HepG2 (cell line): ENCODE data around the gene OST4. TPM values are rescaled to one million over a fixed set of nuclear protein-coding genes. Genes with fewer than 3 reads are reported as not detected.

Experiments used
- HOXA3 ChIP-seq: sonication (generic); formaldehyde crosslinking; IDR thresholded peaks from 2 replicates; pipeline ENCODE4 v1.5.0; 2020; ENCODE audit warnings: missing genetic modification reagents
- JUNB ChIP-seq: sonication (generic); formaldehyde crosslinking; IDR thresholded peaks from 2 replicates; pipeline ENCODE4 v1.8.0; 2022; ENCODE audit warnings: missing genetic modification reagents, mild to moderate bottlenecking, borderline replicate concordance
- MAZ ChIP-seq, 2 experiments: sonication (generic) in 1 of 2; formaldehyde crosslinking in 1 of 2; IDR thresholded peaks; 2 replicates each; pipeline versions ENCODE4 v1.5.0 to v1.6.1; 2012 to 2020; ENCODE audit warnings: low read depth in 2 of 2, mild to moderate bottlenecking in 2 of 2, borderline replicate concordance in 1 of 2, improper control_type of control experiment in 1 of 2, low read length in 1 of 2, missing genetic modification reagents in 1 of 2, moderate library complexity in 1 of 2
- MEIS1 ChIP-seq: sonication (generic); formaldehyde crosslinking; IDR thresholded peaks from 2 replicates; pipeline ENCODE4 v1.9.0; 2021; ENCODE audit warnings: mild to moderate bottlenecking, missing genetic modification reagents, moderate library complexity, borderline replicate concordance
- PHF20 ChIP-seq: sonication (generic); formaldehyde crosslinking; IDR thresholded peaks from 2 replicates; pipeline ENCODE4 v1.5.0; 2020; ENCODE audit warnings: mild to moderate bottlenecking, missing genetic modification reagents
- RARG ChIP-seq: sonication (generic); formaldehyde crosslinking; IDR thresholded peaks from 2 replicates; pipeline ENCODE4 v1.4.0; 2020; ENCODE audit warnings: low read depth, mild to moderate bottlenecking, missing genetic modification reagents
- SALL1 ChIP-seq: sonication (generic); formaldehyde crosslinking; IDR thresholded peaks from 2 replicates; pipeline ENCODE4 v1.8.0; 2022; ENCODE audit warnings: mild to moderate bottlenecking, missing genetic modification reagents
- SIX4 ChIP-seq: sonication (generic); formaldehyde crosslinking; IDR thresholded peaks from 2 replicates; pipeline ENCODE4 v1.4.0; 2020; ENCODE audit warnings: missing genetic modification reagents
- SMC3 ChIP-seq: IDR thresholded peaks from 2 replicates; pipeline ENCODE4 v1.6.1; 2011; ENCODE audit warnings: low read length, improper control_type of control experiment
- SRSF1 ChIP-seq: fragments of 200-400 bp; formaldehyde crosslinking; optimal IDR thresholded peaks from 2 replicates; pipeline ENCODE3; 2017; ENCODE audit warnings: mild to moderate bottlenecking, low read depth, low read length, moderate library complexity
- ZMAT3 ChIP-seq: sonication (generic); formaldehyde crosslinking; conservative IDR thresholded peaks from 2 replicates; pipeline ENCODE4 v1.7.0; 2021; ENCODE audit warnings: missing genetic modification reagents
- ZNF263 ChIP-seq: sonication (generic); formaldehyde crosslinking; IDR thresholded peaks from 2 replicates; pipeline ENCODE4 v1.4.0; 2020; ENCODE audit warnings: missing genetic modification reagents
- ZNF850 ChIP-seq: sonication (generic); formaldehyde crosslinking; conservative IDR thresholded peaks from 2 replicates; pipeline ENCODE4 v1.9.0; 2021; ENCODE audit warnings: mild to moderate bottlenecking, missing genetic modification reagents
- polyA plus RNA-seq, 8 experiments: library from polyadenylated mRNA; depleted of rRNA in 3 of 8; stranded (reverse) in 7 of 8; unstranded in 1 of 8; fragments of >200 nt; fragmentation: Illumina TruSeq in 4 of 8; extraction: Trizol in 4 of 8; gene quantifications; 2 replicates each; pipeline versions ENCODE4 v1.2.1 to v1.2.3, GENCODE V29; 2011 to 2016; ENCODE audit warnings: low read depth in 4 of 8, missing spikeins in 1 of 8, mixed read lengths in 1 of 8; ENCODE audit not compliant: insufficient read depth in 1 of 8
- total RNA-seq, 5 experiments: library from RNA; depleted of rRNA; stranded (reverse); fragments of >200 nt; fragmentation: Illumina TruSeq; extraction: Trizol; gene quantifications; 2 replicates each; pipeline ENCODE4 v1.2.3, GENCODE V29; 2016; ENCODE audit warnings: low read depth in 1 of 5
- TF ChIP-seq, protein P1 (sequence below): sonication (generic); formaldehyde crosslinking; IDR thresholded peaks from 2 replicates; pipeline ENCODE4 v1.8.1; 2023; ENCODE audit warnings: missing genetic modification reagents, inconsistent platforms, borderline replicate concordance
- TF ChIP-seq, protein P2 (sequence below): sonication (generic); formaldehyde crosslinking; IDR thresholded peaks from 2 replicates; pipeline ENCODE4 v1.4.0; 2020; ENCODE audit warnings: missing genetic modification reagents
- TF ChIP-seq, protein P3 (sequence below): sonication (generic); formaldehyde crosslinking; IDR thresholded peaks from 2 replicates; pipeline ENCODE4 v1.5.0; 2020; ENCODE audit warnings: missing genetic modification reagents
- TF ChIP-seq, protein P4 (sequence below): sonication (generic); formaldehyde crosslinking; IDR thresholded peaks from 2 replicates; pipeline ENCODE4 v1.4.0; 2020; ENCODE audit warnings: low read depth, missing genetic modification reagents

Gene OST4
- total and polyA plus RNA-seq, 2 of the 13 experiments (the other 11 are each of a cell fraction or from before 2014, with no cell fraction given) = 498 to 584 TPM

DNA sequence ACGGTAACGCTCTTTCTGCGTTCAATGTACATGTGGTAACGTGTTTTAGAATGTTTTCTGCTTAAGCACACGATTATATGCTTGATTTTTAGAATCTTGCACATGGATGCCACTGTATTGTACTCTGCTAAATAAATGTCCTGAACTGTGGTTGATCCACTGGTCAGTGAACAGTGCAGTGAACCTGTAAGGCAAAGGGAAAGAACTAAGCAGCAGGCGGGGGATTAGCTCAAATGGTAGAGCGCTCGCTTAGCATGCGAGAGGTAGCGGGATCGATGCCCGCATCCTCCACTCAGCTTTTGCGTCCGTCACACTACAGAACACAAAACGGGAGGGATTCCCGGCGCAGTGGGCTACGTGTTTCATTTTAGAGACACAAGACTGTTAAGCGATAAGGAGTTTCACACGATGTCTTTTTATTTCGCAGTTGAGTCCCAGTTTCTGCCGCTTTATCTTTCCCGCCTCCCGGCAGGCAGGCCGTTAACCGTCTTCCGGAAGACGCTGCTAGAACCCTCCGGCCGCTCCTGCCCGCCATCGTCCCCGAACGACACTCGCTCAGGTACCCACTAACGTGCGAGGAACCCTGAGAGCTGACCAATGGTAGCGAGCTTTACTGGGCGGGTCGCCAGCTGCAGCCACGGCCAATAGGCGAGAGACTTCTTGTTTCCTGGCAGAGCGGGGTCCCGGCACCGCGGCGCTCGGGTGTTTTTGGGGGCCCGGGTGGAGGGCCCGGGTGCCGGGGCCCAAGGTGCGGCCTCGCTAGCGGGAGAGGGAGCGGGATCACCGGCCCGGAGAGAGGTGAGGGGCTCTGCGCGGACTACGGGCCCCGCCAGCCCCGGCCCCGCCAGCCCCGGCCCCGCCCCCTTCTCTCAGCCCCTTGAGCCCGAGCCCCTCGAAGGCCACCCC lies 20.2 kb downstream of the OST4 start, which contains the start of gene AGBL5 (continued):
- TF ChIP-seq SMC3 = no peak
- TF ChIP-seq, protein P1, sequence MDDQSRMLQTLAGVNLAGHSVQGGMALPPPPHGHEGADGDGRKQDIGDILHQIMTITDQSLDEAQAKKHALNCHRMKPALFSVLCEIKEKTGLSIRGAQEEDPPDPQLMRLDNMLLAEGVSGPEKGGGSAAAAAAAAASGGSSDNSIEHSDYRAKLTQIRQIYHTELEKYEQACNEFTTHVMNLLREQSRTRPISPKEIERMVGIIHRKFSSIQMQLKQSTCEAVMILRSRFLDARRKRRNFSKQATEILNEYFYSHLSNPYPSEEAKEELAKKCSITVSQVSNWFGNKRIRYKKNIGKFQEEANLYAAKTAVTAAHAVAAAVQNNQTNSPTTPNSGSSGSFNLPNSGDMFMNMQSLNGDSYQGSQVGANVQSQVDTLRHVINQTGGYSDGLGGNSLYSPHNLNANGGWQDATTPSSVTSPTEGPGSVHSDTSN (CRISPR knock-in tag) = peak; percentile 92
- peak; percentile 85; the same call in 1 of the 2 replicates for TF ChIP-seq JUNB (CRISPR knock-in tag)
- TF ChIP-seq ZNF850 (CRISPR knock-in tag) = no peak
- peak; percentile 62 for TF ChIP-seq ZNF263 (CRISPR knock-in tag)
- TF ChIP-seq, protein P2, sequence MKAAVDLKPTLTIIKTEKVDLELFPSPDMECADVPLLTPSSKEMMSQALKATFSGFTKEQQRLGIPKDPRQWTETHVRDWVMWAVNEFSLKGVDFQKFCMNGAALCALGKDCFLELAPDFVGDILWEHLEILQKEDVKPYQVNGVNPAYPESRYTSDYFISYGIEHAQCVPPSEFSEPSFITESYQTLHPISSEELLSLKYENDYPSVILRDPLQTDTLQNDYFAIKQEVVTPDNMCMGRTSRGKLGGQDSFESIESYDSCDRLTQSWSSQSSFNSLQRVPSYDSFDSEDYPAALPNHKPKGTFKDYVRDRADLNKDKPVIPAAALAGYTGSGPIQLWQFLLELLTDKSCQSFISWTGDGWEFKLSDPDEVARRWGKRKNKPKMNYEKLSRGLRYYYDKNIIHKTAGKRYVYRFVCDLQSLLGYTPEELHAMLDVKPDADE (CRISPR knock-in tag) = peak; percentile 90; the same call in 1 of the 2 replicates
- peak; percentile 70 for TF ChIP-seq SRSF1
- no peak; the same call in 1 of the 2 replicates for TF ChIP-seq SIX4 (CRISPR knock-in tag)
- no peak for TF ChIP-seq MAZ (IDR thresholded peaks at IDR 0.05; ENCODE audit: borderline replicate concordance, low read depth, low read length)
- TF ChIP-seq MAZ (CRISPR knock-in tag; IDR thresholded peaks at IDR 0.05; ENCODE audit: low read depth) = peak; percentile 76
- peak; percentile 78; the same call in 1 of the 2 replicates for TF ChIP-seq ZMAT3
- TF ChIP-seq SALL1 (CRISPR knock-in tag) = peak; percentile 95
- TF ChIP-seq HOXA3 (CRISPR knock-in tag) = peak; percentile 90
- peak; percentile 82 for TF ChIP-seq PHF20 (CRISPR knock-in tag)
- peak; percentile 95 for TF ChIP-seq MEIS1 (CRISPR knock-in tag)
- TF ChIP-seq, protein P3, sequence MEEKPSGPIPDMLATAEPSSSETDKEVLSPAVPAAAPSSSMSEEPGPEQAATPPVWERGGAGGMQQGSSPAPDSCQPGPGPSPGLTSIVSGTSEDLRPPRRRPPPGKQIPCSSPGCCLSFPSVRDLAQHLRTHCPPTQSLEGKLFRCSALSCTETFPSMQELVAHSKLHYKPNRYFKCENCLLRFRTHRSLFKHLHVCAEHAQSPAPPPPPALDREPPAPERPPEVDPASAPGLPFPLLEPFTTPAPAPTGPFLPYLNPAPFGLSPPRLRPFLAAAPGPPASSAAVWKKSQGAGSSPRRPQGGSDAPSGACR (CRISPR knock-in tag) = peak; percentile 93; the same call in 1 of the 2 replicates
- 0 out of 2 replicates have a peak, but pooled peaks have one; percentile 93 for TF ChIP-seq RARG (CRISPR knock-in tag)
- TF ChIP-seq, protein P4, sequence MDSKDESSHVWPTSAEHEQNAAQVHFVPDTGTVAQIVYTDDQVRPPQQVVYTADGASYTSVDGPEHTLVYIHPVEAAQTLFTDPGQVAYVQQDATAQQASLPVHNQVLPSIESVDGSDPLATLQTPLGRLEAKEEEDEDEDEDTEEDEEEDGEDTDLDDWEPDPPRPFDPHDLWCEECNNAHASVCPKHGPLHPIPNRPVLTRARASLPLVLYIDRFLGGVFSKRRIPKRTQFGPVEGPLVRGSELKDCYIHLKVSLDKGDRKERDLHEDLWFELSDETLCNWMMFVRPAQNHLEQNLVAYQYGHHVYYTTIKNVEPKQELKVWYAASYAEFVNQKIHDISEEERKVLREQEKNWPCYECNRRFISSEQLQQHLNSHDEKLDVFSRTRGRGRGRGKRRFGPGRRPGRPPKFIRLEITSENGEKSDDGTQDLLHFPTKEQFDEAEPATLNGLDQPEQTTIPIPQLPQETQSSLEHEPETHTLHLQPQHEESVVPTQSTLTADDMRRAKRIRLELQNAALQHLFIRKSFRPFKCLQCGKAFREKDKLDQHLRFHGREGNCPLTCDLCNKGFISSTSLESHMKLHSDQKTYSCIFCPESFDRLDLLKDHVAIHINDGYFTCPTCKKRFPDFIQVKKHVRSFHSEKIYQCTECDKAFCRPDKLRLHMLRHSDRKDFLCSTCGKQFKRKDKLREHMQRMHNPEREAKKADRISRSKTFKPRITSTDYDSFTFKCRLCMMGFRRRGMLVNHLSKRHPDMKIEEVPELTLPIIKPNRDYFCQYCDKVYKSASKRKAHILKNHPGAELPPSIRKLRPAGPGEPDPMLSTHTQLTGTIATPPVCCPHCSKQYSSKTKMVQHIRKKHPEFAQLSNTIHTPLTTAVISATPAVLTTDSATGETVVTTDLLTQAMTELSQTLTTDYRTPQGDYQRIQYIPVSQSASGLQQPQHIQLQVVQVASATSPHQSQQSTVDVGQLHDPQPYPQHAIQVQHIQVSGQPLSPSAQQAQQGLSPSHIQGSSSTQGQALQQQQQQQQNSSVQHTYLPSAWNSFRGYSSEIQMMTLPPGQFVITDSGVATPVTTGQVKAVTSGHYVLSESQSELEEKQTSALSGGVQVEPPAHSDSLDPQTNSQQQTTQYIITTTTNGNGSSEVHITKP (CRISPR knock-in tag) = peak; percentile 10; the same call in 1 of the 2 replicates
